Parathyroid adenoma (tissue), 2 donors: ENCODE measurements around the gene OR6V1.

Experiments
- H2AFZ ChIP-seq: fragments of 300-600 bp; sonication (generic); one replicate; pipeline ENCODE4 v1.7.0; 2017; ENCODE audit warnings: antibody characterized with exemption, mild to moderate bottlenecking
- H3K27ac ChIP-seq: fragments of 300-600 bp; sonication (generic); one replicate; pipeline ENCODE4 v1.7.0; 2017
- H3K27me3 ChIP-seq: fragments of 300-600 bp; sonication (generic); one replicate; pipeline ENCODE4 v1.7.0; 2017; ENCODE audit warnings: low read length; ENCODE audit not compliant: control insufficient read depth, insufficient read depth
- H3K36me3 ChIP-seq: fragments of 300-600 bp; sonication (generic); one replicate; pipeline ENCODE4 v1.7.0; 2017; ENCODE audit warnings: low read length; ENCODE audit not compliant: control insufficient read depth, insufficient read depth
- H3K4me1 ChIP-seq: fragments of 300-600 bp; sonication (generic); one replicate; pipeline ENCODE4 v1.7.0; 2017; ENCODE audit warnings: control low read depth
- H3K4me2 ChIP-seq: fragments of 300-600 bp; sonication (generic); one replicate; pipeline ENCODE4 v1.7.0; 2017; ENCODE audit warnings: low read length
- H3K4me3 ChIP-seq: fragments of 300-600 bp; sonication (generic); one replicate; pipeline ENCODE4 v1.7.0; 2017; ENCODE audit warnings: low read depth, low read length
- H3K79me2 ChIP-seq: fragments of 300-600 bp; sonication (generic); one replicate; pipeline ENCODE4 v1.7.0; 2017; ENCODE audit warnings: control low read depth
- H3K9ac ChIP-seq: fragments of 300-600 bp; sonication (generic); one replicate; pipeline ENCODE4 v1.7.0; 2017; ENCODE audit warnings: mild to moderate bottlenecking
- H3K9me3 ChIP-seq: fragments of 300-600 bp; sonication (generic); one replicate; pipeline ENCODE4 v1.7.0; 2017; ENCODE audit warnings: low read length; ENCODE audit not compliant: control insufficient read depth
- CTCF ChIP-seq: fragments of 300-600 bp; sonication (generic); IDR thresholded peaks from one replicate; pipeline ENCODE4 v1.7.0; 2017; ENCODE audit warnings: antibody characterized with exemption, mild to moderate bottlenecking
- donor health status: primary hyperparathyroidism.

Gene OR6V1

GRCh38 chr7:143025371-143025770, 26.8 kb upstream of the OR6V1 start:
- no peaks in the 10 kb centered on the region for H3K9me3 ChIP-seq
- H3K4me1 ChIP-seq = no peaks in the 10 kb centered on the region
- no peak for TF ChIP-seq CTCF
- no peaks in the 10 kb centered on the region for H3K27me3 ChIP-seq
- no peak overlapping the region for H3K4me2 ChIP-seq
- no peak overlapping the region for H3K27ac ChIP-seq
- H2AFZ ChIP-seq = no peak overlapping the region
- no peak overlapping the region for H3K9ac ChIP-seq
- H3K79me2 ChIP-seq = no peaks in the 10 kb centered on the region
- no peaks in the 10 kb centered on the region for H3K36me3 ChIP-seq
- no peak overlapping the region for H3K4me3 ChIP-seq

GRCh38 chr7:143027032-143027431, 25.1 kb upstream of the OR6V1 start, which contains the start of gene OR9A2:
Gene OR9A2, minus strand, starts transcription at chr7:143027132. Its CDS starts 0 bp downstream, at chr7:143027132.
- H3K79me2 ChIP-seq = no peaks in the 10 kb centered on the region
- H2AFZ ChIP-seq = no peak within 1 kb of the TSS
- no peaks in the 10 kb centered on the region for H3K36me3 ChIP-seq
- no peak within 1 kb of the TSS for H3K4me3 ChIP-seq
- H3K4me1 ChIP-seq = no peaks in the 10 kb centered on the region
- H3K27ac ChIP-seq = no peak within 1 kb of the TSS
- no peak within 1 kb of the TSS for H3K4me2 ChIP-seq
- no peaks in the 10 kb centered on the region for H3K9me3 ChIP-seq
- H3K27me3 ChIP-seq = no peaks in the 10 kb centered on the region
- H3K9ac ChIP-seq = no peak within 1 kb of the TSS
- TF ChIP-seq CTCF = no peak

GRCh38 chr7:143027683-143028082, 24.5 kb upstream of the OR6V1 start:
- Histone ChIP-seq H3K36me3 (no peaks in the 10 kb centered on the region), H3K27ac (no peak overlapping the region), H3K4me2 (no peak overlapping the region), H3K4me3 (no peak overlapping the region), H3K79me2 (no peaks in the 10 kb centered on the region), H3K27me3 (no peaks in the 10 kb centered on the region), H3K9ac (no peak overlapping the region), H3K9me3 (no peaks in the 10 kb centered on the region), H3K4me1 (no peaks in the 10 kb centered on the region), H2AFZ (no peak overlapping the region)
- no peak for TF ChIP-seq CTCF

GRCh38 chr7:143038635-143039034, 13.5 kb upstream of the OR6V1 start:
- H3K36me3 ChIP-seq = no peaks in the 10 kb centered on the region

More at GRCh38 chr7:143038635-143039034, 13.5 kb upstream of the OR6V1 start:
- no peak for TF ChIP-seq CTCF
- Histone ChIP-seq H3K4me1 (no peaks in the 10 kb centered on the region), H3K27me3 (no peaks in the 10 kb centered on the region), H3K27ac (no peak overlapping the region), H2AFZ (no peak overlapping the region), H3K4me3 (no peak overlapping the region), H3K9me3 (no peaks in the 10 kb centered on the region), H3K9ac (no peak overlapping the region), H3K79me2 (no peaks in the 10 kb centered on the region), H3K4me2 (no peak overlapping the region)
